GM19438 (cell line): ENCODE measurements around the gene HOXC13.

Experiments used
- ATAC-seq: cut with Tn5 transposase; IDR thresholded peaks from one replicate; pipeline ENCODE4 v1.9.1; 2021; ENCODE audit warnings: low read depth; ENCODE audit not compliant: unreplicated experiment

Gene HOXC13

DNA sequence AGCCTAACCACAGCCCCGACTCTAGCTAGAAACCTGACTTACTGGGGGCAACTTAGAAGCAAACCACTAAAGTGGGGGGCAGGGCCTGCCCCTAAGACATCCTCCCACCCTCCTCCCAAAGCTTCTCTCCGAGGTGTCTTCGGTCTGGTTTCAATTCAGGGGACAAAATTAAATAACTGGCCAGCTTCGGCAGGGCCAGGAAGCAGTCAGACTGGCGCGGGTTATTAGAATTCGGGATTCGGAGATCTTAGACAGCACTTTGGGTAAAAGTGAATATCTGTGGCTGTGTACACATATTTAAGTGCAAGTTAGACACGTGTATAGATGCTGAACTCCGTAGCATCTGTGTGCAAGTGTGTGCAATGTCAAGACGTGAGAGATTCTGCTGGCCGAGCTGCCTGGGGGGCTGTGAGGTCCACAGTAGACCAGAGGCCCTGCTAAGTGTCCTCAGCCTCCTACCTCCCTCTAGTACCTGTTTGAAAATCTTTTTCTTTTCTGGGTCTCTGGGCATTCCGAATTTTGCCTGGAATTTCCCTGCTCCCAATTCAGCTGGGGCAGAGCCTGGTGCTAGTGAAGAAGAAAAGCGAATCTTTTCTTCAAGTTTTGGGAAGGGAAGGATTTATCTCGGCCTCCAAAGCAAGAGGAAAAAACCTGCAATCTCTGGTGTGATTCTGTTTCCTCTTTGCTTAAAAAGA lies 42.3 kb downstream of the HOXC13 start:
- ATAC-seq, result no peak

GRCh38 chr12:53981634-53982565 lies 43.3 kb downstream of the HOXC13 start:
- ATAC-seq, result no peak

- no peak for ATAC-seq
Observed at GRCh38 chr12:53982648-53983567, 44.3 kb downstream of the HOXC13 start.

DNA sequence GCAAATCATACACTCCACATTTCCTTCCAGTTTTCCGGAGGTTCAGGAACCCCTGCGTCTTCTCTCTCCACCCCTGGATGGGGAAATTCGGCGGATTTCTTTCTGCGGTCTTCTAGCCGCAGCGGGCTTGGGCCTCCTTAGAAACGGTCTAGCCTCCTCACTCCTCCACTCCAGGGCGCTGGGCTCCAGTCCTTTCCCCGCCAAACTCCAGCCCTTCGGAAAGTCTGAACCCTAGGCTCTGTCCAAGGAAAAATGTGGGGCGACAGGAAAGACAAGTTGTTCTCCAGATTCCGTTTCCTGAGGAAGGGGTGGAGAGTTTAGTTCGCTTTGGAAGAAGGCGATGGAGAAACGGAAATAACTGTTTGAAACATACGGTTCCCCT lies 44.9 kb downstream of the HOXC13 start:
- ATAC-seq, result no peak

DNA sequence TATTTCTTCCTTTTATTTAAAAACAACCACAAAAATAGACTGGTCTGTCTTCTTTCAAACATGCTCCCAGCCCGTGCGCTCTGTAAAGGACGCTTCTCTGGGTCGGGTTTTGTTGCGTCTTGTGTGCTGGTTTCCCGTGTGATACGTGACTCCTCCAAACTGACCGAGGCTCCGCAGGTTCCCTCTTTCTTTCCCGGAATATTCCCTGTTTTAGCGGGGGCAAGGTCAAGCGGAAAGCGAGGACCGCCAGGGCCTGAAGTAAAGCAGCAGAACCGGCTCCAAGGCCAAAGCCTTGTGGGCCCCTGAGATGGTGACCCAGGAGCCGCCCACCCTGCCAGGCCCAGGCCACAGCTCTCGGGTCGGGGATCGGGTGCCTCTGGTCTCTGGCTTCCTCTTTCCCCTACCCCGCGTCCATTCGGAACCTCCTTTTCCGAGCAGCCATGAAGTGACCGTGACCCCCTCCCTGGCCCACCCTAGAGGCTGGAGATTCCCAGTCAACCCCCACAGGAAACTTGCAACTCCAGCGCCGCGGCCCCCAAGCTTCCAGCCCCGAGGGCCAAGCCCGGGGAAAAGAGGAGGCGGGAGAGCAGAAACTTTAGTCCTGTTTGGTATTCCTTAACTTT lies 45.4 kb downstream of the HOXC13 start:
- ATAC-seq, result no peak

GRCh38 chr12:53984901-53985691 lies 46.5 kb downstream of the HOXC13 start, which contains the start of gene HOXC10:
TSS of gene HOXC10 (plus strand) at chr12:53985146. CDS start at chr12:53985260, 114 bp downstream.
- no peak for ATAC-seq

- ATAC-seq, result no peak
Observed at GRCh38 chr12:53985692-53985993, 47.0 kb downstream of the HOXC13 start.

DNA sequence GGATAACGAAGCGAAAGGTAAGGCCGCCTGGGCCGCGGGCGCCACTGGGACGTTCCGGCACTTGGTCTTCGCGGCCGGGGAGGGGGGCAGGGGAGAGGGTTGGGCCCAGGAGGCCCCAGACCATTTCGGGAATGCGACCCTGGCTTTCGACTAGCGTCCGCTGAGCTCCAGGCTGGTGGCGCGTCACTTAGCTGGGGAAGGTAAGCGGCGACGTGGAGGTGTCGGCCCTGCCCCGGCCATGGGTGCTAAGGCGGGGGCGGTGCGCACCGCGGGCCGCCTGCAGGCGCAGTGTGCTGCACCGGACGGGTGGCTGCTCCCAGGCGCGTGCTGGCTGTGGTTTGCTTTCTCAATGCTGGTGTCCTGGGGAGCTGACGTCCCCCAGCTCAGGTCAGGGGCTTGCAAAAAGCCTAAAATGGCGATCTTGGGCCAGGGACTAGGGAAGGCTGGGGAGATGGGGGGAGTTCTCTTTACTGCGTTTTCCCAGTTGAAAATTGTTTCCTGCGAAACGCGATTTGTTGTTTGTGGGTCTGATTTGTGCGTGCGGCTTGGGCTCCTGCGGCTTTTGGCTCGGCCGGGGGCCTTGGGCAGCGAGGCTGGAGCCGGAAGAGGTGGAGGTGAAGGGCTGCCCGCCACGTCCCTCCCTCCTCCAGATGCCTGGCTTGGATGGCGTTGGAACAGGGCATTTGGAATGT lies 47.5 kb downstream of the HOXC13 start:
- no peak for ATAC-seq

DNA sequence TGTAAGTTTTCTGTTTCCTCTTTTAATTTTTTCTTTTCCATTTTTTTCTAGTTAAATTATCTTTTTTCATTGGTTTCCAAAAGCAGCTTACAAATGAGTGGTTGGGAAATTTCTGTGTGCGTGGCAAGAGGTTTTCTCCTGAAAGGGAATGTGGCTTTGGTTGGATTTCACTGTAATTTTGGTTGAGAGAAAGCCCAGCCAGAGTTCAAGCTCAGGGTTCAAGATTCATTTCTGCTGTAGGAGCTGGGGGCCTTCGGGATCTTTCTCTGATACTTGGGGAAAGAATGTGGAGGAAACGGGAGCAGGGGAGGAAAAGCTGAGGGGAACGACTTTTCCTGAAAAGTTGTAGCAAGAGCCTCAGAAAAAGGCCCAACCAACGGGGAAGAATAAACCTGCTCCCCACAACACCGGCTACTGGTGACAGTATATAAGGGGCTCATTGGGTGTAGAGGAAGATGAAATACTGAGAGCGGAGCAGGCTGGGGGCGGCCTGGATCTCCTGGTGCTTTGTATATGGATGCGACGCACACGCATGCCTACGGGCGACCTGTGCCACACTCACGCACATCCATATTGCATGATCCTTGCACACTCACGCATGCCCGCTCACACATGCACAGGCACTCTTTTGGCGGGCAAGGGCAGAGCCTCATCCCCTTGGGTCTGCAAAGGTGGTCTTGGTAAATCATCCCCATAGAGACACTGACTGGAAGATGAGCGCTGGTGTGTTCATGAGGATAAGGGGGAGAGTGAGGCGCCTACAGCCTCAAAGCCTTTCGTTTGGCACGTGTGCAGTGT lies 48.3 kb downstream of the HOXC13 start:
- no peak for ATAC-seq

GRCh38 chr12:53987787-53988230 lies 49.2 kb downstream of the HOXC13 start:
- no peak for ATAC-seq

- ATAC-seq, result no peak
Observed at GRCh38 chr12:53988541-53989226, 50.1 kb downstream of the HOXC13 start.

- ATAC-seq, result no peak
Observed at GRCh38 chr12:53989227-53990113, 50.8 kb downstream of the HOXC13 start.

GRCh38 chr12:53990311-53991076 lies 51.9 kb downstream of the HOXC13 start:
- ATAC-seq, result no peak

DNA sequence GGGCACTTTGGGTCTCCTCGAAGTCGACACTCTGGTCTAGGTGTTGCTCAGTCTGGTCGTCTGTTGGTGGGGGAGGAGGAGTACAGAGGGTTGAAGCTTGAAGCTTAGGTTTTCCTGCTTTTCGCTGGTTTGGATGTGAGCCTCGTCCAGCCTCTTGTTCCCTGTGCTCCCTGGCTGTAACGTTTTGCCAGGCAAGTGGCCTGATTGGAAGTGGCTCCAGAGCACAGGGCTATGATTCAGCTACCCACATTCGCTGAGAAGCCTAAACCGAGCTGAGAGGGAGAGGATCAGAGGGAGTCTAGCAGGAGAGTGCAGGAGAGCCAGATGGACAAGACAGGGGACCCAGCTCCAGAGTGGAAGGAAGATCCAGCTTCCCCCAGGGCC lies 52.4 kb downstream of the HOXC13 start:
- no peak for ATAC-seq

GRCh38 chr12:53992377-53992889 lies 53.8 kb downstream of the HOXC13 start:
- ATAC-seq, result no peak
